ENCODE results near the gene SMG6.

GRCh38 chr17:2028234-2028614, 275.4 kb downstream of the SMG6 start:
- no peak for TF ChIP-seq GLI4 (tag by site-specific recombination; IDR thresholded peaks at IDR 0.05)
- no peak for TF ChIP-seq ZNF544 (tag by site-specific recombination; IDR thresholded peaks at IDR 0.05)
